Activated CD4-positive, alpha-beta T cell treated with anti-CD3 and anti-CD28 coated beads, Interleukin-2, amount 50 U/mL, for 48 hours (primary cell): ENCODE data around the gene ADA.
"Not testable (repeated sequence)": the region's sequence is repeated elsewhere in the genome, so short reads cannot be mapped to it uniquely, and the experiment has no call there.

Experiments used
- DNase-seq, 2 experiments: peaks; one replicate each; pipeline ENCODE4 v3.0.0-alpha.2; 2020

Gene ADA

DNA sequence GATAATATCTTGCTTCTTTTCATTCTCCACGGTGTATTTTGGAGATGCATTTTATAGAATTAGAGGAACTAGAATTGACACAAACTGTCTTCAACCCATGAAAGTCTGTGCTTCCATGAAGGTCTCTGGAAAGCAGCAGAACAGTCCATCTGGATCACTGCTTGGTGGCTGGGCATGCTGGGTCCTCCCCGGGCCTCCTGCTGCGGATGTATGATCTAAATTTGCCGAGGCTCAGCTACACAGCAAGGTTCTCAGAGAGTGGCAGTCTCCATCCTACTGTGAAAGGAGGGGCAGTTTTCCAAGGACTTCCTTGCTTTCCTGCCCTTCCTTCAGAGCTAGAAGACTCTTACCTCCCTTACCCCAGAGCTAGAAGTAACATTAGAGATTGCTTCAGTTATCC, 54.0 kb downstream of the ADA start:
- no peak for DNase-seq

DNA sequence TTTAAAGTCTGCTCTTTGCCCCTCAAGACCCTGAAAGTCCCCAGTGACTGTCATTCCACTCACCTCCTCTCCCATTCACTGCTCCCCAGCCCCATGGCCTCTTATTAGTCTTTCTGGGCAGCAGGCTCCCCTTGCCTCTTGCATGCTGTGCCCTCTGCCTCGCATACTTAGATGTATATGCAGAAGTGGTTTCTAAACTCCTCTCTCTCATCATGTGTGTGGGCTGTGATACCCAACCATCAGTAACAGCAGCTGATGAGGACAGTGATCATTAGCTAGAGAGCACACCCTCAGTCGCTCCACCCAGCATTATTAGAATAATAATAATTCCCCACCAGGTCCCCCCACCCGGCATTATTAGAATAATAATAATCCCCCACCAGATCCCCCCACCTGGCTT, 54.6 kb downstream of the ADA start:
- DNase-seq, result no peak

DNA sequence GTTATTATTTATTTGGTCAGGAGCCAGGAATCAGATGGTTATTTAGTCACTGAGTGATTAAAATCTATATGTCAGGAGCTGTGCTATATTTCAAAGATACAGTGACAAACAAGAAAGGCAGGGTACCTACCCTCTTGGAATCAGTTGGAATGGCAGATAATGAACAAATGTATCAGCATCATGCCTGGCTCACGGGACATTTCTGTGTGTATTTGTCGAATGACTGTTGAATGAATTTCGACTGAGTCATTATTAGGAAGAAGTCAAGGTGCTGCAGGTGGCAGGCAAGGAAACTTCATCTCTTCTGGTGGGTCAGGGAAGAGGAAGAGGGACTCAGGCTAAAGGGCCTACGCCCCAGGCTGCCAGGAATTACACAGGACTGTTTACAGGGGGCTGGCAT, 55.5 kb downstream of the ADA start:
- DNase-seq, result no peak

DNA sequence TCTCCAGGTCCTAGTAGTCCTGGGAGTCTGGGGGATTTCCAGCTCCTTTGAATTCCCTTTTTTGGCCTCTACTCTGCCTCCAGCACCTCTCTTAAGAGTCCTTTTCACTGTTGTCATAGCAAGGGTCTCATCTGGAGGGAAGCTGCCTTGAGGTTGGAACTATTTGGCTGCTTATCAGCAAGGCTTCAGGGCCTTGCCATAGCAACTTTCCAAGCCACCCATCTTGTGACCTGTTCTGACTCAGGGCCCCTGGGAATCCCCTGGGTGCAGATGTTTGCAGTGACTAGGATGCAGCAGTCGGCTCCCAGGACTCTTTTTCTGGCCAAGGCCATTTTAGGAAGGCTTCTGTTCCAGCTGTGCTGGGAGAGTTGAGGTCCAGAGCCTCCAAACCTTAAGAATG, 56.8 kb downstream of the ADA start:
- peak in 1 of 2 experiments; percentile 20 for DNase-seq

DNA sequence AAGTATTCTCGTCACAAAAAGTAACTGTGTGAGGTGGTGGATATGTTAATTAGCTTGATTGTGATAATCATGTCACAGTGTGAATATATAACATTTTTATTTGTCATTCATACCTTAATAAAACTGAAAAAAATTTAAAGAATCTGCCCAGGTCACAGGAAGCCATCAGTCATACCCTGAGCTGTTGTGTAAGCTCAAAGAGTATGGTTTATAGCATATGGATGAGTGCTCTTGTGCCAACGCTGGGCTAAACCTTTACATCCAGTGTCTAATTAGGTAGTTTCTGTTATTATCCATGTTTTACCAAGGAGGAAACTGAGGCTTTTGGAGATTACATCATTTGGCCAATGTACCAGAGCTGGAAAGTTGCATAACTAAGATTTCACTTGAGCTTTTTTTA, 57.7 kb downstream of the ADA start:
- no peak for DNase-seq

DNA sequence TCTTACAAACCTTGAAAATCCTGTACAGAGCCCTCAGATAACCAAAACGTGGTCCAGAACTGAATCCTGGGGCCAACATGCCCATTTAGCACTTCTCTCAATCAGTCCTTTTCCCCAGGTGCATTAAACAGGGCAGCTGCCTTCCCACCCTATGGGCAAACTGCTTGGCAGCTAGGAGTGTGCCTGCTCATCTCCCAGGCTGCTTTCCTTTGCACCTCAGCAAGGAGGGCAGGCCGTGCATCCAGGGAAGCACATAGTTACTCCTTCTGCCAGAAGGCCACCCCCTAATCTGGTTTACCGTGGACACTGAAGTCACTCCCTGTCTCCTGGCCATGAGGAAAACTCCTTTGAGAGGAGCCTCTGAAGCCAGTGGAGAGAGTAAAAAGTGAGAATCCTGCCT, 59.1 kb downstream of the ADA start:
- DNase-seq, result no peak

DNA sequence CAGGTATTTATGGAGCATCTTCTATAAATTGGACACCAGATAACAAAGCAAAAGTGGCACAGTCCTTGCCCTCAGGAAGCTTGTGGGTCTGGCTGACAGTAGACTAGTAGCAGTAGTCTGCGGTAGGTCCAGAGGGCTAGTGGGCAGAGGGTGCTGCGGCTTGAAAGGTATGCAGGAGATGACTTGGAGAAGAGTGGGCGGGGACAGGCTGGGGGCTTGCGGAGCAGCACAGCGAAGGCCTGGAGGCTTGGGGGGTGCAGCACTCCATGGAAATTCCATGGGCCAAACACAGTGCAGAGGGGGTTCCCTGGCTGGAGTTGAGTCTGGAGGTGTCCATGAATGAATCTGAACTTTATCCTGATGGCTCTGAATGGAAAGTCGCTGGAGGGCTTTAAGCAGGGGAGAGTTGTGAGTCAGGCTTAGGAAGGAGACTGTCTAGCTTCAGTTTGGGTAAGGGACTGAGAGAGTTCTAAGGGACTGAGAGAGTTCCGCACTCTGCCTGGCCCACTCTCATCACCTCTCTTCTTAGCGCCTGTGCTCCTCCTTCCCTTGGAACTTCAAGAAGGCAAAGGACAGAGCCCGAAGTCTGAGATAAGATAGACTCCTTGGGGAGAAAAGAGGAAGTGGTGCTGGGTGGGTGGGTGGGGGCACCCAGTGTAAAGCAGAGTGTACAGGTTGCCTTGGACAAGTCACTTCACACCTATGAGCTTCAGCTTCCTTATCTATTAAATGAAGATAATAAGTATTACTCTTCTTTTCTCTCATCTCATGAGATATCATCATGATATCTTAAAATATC, 60.3 kb downstream of the ADA start:
- no peak for DNase-seq

DNA sequence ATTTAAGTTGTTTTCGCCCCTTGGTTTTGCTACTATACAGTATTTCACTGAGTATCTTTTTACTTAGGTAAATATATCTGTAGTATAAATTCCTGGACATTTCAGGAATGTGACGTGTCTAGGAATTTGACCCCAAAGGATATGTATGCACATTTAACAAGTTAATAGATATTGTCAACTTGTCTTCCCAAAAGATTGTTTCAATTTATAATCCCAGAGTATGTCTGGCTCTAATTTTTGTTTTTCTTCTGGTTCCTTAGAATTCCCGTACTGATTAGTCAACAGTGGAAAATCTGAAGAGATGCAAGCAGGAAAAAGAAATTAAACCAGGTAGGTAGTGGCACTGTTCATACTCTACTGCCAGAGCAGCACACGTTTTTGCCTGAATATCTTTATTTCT, 62.0 kb downstream of the ADA start:
- DNase-seq, result no peak

DNA sequence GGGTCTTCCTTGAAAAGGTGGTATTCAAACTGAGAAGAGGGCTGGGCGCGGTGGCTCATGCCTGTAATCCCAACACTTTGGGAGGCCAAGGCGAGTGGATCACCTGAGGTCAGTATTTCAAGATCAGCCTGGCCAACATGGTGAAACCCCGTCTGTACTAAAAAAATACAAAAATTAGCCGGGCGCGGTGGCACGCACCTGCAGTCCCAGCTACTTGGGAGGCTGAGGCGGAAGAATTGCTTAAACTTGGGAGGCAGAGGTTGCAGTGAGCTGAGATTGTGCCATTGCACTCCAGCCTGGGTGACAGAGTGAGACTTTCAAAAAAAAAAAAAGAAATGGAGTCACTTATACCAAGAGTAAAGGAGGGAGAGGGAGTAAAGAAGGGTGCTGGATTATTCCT, 63.2 kb downstream of the ADA start:
- DNase-seq, result not testable (repeated sequence)

DNA sequence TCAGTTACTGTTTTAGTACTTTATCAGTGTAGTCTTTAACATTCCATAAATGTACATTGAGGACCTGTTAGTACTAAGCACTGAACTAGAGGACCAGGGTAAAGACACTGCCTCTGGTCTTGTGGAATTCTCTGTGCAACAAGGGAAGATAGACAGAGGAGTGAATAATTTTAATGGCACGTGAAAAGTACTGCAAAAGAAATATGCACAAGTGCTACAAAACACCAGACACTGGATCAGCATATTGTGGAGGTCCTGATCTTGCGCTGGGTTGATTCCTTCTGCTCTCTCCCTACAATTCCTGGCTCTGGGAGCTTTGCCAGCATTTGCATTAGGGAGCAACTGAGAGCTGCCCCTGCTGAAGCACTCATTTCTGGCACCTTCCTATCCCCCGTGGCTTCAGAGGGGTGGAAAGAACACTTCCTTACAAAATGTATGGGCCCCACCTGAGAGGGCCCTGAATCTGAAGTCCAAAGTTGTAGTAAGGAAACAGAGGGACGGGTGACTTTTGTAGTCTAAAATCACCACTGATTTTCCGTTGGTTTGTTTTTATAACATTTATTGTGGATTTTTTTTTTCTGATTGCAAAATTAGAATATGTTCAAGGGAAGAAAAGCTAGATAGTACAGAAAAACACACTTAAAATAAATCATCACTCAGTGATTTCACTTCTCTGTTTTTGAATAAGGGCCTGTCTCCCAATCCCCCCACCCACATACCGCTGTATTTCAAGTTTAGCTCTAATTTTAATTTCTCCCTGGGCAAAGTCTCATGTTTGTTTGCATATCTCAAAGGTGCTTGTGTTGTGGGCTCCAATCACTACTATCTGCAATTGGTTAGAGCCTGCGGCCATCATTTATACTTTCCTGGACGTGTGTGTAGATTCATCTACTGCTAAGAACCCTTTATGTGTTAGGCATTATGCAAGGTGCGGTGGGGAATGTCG, 64.2 kb downstream of the ADA start:
- no peak for DNase-seq

DNA sequence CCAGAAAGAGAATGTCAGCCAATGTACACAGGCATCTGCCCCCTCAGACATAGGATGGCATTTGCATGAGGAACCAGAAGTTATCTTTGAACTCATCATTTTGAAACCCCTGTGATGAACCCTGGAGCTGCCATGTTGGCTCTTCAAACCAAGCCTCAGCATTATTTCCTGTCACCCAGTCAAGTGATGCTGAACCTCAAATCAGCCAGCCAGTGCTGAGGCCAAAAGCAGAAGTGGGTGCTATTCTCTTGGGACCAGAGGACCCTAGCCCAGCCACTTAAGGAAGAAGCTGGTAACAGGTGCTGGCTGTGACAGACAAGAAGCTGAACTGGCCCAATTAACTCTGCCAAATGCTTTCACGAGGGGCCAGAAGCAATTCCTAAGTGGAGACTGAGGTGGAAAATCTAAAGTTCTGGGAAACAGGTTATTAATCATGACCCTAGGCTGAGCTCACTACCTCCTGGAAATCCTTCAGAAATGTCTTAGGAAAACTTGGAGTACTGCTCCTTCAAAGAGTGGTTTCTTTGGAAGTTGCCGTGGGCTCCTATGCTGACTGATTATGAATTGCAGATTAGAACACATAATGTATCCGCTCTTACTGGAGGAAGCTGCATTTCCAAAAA, 65.1 kb downstream of the ADA start:
- DNase-seq, result no peak

DNA sequence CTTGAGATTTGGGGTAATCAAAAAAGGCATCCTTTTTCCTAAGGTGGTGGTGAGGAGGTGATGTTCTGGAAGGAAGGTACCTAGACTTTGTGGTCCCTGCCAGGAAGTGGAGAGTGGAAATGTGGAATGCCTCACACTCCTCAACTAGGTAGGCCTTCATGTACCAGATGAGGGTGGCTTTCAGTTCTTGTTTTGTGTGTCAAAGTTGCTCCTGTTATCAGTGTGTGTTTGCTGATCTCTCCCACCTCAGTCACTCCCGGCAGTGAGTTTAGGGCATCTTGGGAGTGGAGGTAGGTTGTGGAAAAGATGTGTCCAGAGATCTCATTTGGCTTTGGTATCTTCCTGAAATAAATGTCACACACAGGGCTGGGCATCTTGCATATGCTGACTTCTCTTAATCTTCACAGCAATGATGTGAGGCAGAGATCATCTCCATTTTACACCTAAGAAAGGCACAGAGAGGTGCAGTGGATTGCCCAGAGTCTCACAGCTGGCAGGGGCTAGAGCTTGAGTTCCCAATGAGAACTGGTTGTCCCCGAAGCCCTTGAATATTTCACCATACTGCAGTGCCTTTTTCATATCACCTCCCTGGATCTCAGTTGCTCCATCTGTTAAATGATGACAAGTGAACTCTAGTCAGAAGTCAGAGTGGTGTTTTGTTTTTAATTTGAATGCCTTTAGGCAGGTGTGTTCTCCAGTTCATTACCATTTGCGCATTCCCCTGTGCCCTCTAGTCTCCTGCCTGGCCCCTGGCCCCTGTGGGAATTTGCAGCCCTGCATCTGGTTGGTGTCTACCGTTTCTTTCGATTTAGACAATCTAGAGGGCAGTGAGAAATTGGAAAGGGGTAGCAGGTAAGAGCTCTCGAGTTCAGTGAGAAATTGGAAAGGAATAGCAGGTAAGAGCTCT, 66.2 kb downstream of the ADA start:
- no peak for DNase-seq

DNA sequence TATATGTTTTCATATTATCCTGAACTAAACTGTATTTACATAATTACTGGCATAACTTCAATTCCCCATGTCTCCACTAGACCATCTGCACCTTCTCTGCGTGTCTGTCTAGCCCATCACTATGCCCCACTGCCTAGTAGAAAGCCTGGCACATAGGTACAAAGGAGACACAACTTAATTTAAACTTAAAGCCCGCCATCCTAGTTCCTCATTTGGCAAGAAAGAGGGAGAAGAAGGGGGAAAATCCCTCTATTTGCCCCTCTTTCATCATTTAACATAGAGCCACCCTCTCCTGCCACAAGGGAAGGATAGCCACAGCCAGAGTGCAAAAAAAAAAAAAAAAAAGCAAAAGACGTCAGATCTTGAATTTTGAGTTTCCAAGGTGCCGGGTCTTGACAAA, 67.3 kb downstream of the ADA start:
- no peak for DNase-seq

DNA sequence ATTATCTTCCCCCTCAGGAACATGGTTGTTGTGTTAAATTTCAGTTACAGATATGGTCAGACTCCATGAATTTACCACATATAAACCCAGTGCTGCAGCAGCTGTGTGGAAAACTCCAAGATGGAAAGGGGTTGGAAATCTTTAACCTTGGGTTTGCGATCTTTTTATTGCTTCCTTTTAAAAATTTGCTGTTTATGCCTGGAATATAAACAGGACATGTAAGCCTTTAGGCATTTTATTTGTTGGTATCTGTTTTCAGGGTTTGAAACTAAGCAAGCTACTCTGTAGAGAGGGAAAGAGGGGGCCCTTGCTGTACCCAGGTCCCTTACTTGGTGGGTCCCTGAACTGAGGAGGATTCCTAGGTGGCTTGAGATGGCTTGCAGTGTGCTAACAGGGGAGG, 68.3 kb downstream of the ADA start:
- no peak for DNase-seq

DNA sequence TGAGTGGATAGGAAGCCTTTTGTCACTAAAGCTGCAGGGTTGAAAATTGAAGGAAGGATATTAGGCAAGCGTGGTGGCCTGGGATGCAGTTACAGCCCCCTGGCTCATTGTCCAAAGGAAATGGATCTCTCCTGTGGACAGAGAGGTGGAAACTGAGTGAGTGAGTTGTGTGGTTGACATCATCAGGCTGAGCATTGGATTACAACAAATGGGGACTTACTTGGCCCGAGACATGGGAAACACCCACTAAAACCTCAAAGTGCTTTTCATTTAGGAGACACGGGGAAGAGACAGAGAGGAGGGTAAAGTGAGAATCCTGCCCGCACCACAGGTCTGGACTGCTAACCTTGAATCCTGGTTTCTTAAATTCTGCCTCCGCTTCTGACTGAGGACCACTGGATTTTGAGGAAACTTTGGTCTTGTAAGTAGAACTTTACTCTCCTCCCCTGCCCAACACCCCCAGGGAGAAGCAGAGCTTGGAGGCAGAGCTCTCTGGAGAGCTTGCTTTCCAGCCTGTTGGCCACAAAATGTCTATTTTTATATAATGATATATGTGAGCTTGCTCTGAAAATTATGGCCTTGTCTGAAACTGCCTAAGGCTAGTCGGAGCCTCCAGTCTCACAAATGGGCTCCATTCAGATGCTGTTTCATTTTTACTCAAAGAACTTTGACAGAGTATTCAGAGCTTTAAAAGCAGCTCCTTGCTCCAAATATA, 69.0 kb downstream of the ADA start, which contains the start of gene PKIG:
TSS of gene PKIG (plus strand) at position 269 of the 715 bp plus-strand sequence. CDS start 31,978 bp downstream, outside the sequence.
- no peak for DNase-seq

DNA sequence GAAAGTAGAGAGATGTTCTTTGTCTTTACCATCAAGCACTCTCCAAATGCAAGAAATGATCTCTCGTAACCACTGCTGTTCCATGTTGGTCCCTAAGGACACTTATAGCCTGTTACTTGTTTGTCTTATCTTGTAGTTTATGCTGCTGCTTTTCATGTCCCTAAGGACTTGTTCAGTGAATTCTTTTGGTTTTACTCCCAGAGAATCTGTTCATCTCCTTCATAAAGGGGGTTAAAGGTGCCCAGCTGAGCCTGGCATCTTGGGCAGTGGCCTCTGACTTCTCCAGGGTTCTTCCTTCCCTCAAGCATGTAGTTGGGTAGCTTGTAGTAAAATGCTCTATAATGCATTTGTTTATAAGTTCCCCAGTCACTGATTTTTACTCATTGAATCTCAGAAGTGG, 70.0 kb downstream of the ADA start:
- DNase-seq, result no peak

DNA sequence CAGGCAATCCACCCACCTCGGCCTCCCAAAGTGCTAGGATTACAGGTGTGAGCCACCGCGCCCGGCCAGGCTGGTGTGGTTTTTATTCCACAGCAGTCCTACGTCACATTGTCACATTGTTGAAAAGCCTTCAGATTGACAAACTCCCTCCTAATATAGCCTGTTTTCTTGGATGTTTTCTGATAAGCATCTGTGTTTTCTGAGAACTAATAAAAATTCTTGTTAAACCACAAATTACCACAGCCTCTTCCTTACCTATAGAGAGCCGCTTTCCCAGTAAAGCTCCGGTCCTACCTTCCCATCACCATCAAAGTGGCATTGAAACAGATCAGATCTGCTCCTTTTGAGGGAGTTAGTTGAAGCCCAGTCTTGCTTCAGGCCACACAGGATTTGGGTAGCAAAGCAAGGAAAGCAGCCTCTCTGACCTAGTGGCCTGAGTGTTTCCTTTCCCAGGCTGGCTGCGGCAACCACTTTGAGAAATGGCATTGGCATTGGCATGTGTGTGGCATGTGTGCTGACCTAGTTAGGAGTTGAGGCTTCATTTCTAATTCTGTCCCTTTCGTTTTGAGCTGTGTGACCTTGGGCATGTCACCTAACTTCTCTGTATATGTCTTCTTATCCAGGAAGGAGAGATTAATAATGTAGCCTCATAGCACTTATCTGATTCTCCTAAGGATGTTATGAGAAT, 70.8 kb downstream of the ADA start:
- no peak for DNase-seq

DNA sequence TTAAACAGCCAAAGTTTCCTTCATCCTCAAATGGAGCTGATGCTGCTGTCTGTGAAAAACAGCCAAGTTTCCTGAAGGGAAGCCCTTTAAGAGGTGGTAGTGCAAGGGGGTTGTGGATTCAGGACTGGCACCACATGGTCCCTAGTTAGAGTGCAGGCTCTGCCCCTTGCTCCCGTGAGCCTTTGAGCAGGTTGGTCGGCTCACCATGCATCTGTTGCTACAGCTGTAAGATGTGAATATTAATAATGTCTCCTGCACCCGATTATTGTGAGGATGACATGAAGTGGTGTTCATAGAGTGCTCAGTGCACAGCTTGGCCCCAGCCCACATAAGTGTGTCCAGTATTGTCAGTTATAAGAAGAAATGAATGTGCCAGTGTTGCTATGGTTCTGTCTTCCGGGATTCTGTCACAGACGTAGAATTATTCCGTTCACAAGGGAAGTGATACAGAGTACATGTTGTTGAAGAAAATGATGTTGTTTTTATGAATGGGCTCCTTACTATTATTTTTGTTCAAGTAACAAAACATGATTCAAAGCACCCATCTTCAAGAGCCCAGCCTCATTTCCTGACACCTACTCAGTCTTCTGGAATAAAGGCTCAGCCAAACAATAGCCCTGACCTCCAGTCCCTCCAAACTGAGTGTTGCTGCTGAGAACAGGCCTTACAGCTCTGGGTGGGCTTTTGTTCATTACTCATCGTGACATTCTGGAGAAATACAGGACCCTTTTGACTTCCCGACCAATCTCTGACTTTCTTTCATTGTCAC, 72.0 kb downstream of the ADA start:
- DNase-seq, result no peak

DNA sequence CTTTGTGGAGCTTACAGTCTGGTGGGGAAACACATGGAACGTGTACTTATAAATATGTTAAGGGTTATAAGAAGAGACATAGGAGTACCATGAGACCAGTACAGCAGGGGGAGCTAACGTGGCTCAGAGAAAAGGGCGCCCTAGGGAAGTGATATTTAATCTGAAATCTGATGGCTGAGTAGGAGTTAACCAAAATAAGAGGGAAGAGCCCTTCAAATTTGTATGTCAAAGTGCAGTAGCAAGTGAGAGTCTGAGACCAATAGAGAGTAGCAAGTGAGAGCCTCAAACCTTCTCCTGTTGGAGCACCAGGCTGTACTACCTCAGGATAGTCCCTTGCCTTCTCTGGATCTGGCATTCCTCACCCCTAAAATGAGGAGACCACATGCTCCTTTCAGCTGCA, 75.2 kb downstream of the ADA start:
- no peak for DNase-seq

DNA sequence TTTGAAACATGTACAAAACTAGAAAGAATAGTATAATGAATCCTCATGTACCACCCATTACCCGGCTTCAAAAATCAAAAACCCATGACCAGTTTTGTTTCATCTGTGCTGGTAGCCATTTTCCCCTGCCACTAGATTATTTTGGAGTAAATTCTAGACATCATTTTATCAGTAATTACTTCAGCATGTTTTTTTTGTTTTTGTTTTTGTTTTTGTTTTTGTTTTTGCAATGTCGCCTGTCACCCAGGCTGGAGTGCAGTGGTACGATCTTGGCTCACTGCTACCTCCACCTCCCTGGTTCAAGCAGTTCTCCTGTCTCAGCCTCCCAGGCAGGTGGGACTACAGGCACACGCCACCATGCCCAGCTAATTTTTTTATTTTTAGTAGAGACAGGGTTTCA, 77.1 kb downstream of the ADA start:
- no peak for DNase-seq
